BJ (cell line): ENCODE data around the gene SH3D19. TPM values are rescaled to one million over a fixed set of nuclear protein-coding genes. Genes with fewer than 3 reads are reported as not detected.

Source experiments
- CTCF ChIA-PET: fragments of 350-600 bp; formaldehyde crosslinking; extraction: SDS; loops from one replicate; lab custom pipeline; 2021; ENCODE audit warnings: antibody characterized with exemption, inconsistent platforms; lab: Yijun Ruan, JAX
- POLR2A ChIA-PET: fragments of 300-600 bp; sonication (Branson Sonifier 250); formaldehyde crosslinking; extraction: SDS; loops from one replicate; lab custom pipeline; 2021; ENCODE audit warnings: antibody characterized with exemption; lab: Charles Lee
- DNase-seq: peaks from one replicate; pipeline ENCODE4 v3.0.0-alpha.2; 2011; ENCODE audit warnings: low read depth
- H3K27me3 ChIP-seq: 2 replicates; pipeline ENCODE4 v1.6.0; 2011; ENCODE audit warnings: low read length; ENCODE audit not compliant: control insufficient read depth, insufficient read depth
- H3K36me3 ChIP-seq: 2 replicates; pipeline ENCODE4 v1.5.1; 2011; ENCODE audit warnings: low read length; ENCODE audit not compliant: control insufficient read depth, insufficient read depth
- H3K4me3 ChIP-seq: 2 replicates; pipeline ENCODE4 v1.5.1; 2011; ENCODE audit warnings: low read depth, mild to moderate bottlenecking, control low read depth, low read length
- CTCF ChIP-seq: IDR thresholded peaks from 2 replicates; pipeline ENCODE4 v1.5.1; 2011; ENCODE audit warnings: low read depth, mild to moderate bottlenecking, control low read depth, inconsistent platforms, low read length, moderate library complexity; ENCODE audit not compliant: insufficient read depth
- polyA plus RNA-seq: library from polyadenylated mRNA; depleted of rRNA; stranded (reverse); fragments of >200 nt; gene quantifications from 2 replicates; pipeline ENCODE4 v1.2.3, GENCODE V29; 2011

SH3D19 gene
- polyA plus RNA-seq, 1 experiment: 16.2 TPM

GRCh38 chr4:151231915-151232595 is 93.3 kb downstream of the SH3D19 start:
- ChIA-PET POLR2A (no interaction called here), CTCF (interaction anchor here (1.0 kb wide), 1 partner anchor 372 kb away, joined by 3 read pairs; no protein-coding TSS in a partner anchor)
- Histone ChIP-seq H3K4me3 (no peak overlapping the region), H3K36me3 (no peaks in the 10 kb centered on the region), H3K27me3 (no peaks in the 10 kb centered on the region)
- TF ChIP-seq CTCF: no peak
- no peak for DNase-seq

- DNase-seq: no peak
- no peaks in the 10 kb centered on the region for H3K36me3 ChIP-seq
- ChIA-PET POLR2A (interaction anchor here (0.7 kb wide), 1 partner anchor 417 kb away, joined by 3 read pairs; no protein-coding TSS in a partner anchor), CTCF (interaction anchor here (0.6 kb wide), 1 partner anchor 254 kb away, joined by 3 read pairs; no protein-coding TSS in a partner anchor)
- no peaks in the 10 kb centered on the region for H3K27me3 ChIP-seq
- H3K4me3 ChIP-seq: no peak overlapping the region
- no peak for TF ChIP-seq CTCF
These were observed 97.0 kb downstream of the SH3D19 start for GRCh38 chr4:151228189-151229119.

GRCh38 chr4:151227731-151228130 is 97.7 kb downstream of the SH3D19 start:
- no peaks in the 10 kb centered on the region for H3K27me3 ChIP-seq
- peak; percentile 46 for DNase-seq
- no peaks in the 10 kb centered on the region for H3K36me3 ChIP-seq
- H3K4me3 ChIP-seq: no peak overlapping the region
- ChIA-PET POLR2A (interaction anchor here (0.7 kb wide), 1 partner anchor 417 kb away, joined by 3 read pairs; no protein-coding TSS in a partner anchor), CTCF (interaction anchor here (1.2 kb wide), 1 partner anchor 110 kb away, joined by 3 read pairs; no protein-coding TSS in a partner anchor)
- no peak for TF ChIP-seq CTCF

- no peak for DNase-seq
- no peak for TF ChIP-seq CTCF
- no peaks in the 10 kb centered on the region for H3K36me3 ChIP-seq
- POLR2A ChIA-PET: interaction anchor here (0.7 kb wide), 1 partner anchor 418 kb away, joined by 3 read pairs; no protein-coding TSS in a partner anchor
- no peaks in the 10 kb centered on the region for H3K27me3 ChIP-seq
- CTCF ChIA-PET: interaction anchor here (1.2 kb wide), 1 partner anchor 109 kb away, joined by 3 read pairs; no protein-coding TSS in a partner anchor
- H3K4me3 ChIP-seq: no peak overlapping the region
These were observed 98.2 kb downstream of the SH3D19 start for GRCh38 chr4:151227172-151227571.
